Gastroesophageal sphincter (tissue), 3 donors: ENCODE data around the gene FOXL3.

Experiments used
- EP300 ChIP-seq: sonication (generic); formaldehyde crosslinking; IDR thresholded peaks from one replicate; pipeline ENCODE4 v1.6.1; 2017; ENCODE audit warnings: antibody characterized with exemption, mild to moderate bottlenecking
- POLR2AphosphoS5 ChIP-seq: sonication (generic); formaldehyde crosslinking; IDR thresholded peaks from one replicate; pipeline ENCODE4 v1.6.1; 2017; ENCODE audit warnings: antibody characterized with exemption
- TF ChIP-seq, protein P1 (sequence below), 4 experiments: fragments of 200-600 bp in 2 of 4; fragments of 450-650 bp in 2 of 4; sonication (generic) in 1 of 4; IDR thresholded peaks; one replicate each; pipeline ENCODE4 v1.5.1; 2017 to 2019; ENCODE audit warnings: antibody characterized with exemption in 4 of 4, mild to moderate bottlenecking in 2 of 4, moderate library complexity in 2 of 4

DNA sequence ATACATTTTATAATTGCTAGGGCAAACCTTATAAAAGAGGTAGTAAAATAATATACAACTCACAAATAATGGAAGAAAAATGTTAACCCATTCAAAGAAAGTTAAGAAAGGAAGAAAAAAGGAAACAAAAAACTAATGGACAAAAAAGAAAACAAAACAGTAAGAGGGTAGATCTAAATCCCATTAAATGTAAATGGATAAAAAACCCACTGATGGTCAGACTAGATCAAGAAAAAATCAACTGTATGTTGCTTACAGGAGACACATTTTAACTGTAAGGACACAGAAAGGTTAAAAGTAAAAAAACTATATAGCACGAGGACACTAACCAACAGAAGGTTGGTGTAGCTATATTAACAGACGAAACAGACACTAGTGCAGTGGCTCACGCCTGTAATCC, 18.0 kb downstream of the FOXL3 start:
- TF ChIP-seq, protein P1, sequence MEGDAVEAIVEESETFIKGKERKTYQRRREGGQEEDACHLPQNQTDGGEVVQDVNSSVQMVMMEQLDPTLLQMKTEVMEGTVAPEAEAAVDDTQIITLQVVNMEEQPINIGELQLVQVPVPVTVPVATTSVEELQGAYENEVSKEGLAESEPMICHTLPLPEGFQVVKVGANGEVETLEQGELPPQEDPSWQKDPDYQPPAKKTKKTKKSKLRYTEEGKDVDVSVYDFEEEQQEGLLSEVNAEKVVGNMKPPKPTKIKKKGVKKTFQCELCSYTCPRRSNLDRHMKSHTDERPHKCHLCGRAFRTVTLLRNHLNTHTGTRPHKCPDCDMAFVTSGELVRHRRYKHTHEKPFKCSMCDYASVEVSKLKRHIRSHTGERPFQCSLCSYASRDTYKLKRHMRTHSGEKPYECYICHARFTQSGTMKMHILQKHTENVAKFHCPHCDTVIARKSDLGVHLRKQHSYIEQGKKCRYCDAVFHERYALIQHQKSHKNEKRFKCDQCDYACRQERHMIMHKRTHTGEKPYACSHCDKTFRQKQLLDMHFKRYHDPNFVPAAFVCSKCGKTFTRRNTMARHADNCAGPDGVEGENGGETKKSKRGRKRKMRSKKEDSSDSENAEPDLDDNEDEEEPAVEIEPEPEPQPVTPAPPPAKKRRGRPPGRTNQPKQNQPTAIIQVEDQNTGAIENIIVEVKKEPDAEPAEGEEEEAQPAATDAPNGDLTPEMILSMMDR (IDR thresholded peaks at IDR 0.05): no peak
- TF ChIP-seq POLR2AphosphoS5 (no peak), EP300 (no peak)
